HG03354 (cell line): ENCODE measurements around the gene RPA1.
"Not testable (repeated sequence)": the region's sequence is repeated elsewhere in the genome, so short reads cannot be mapped to it uniquely, and the experiment has no call there.

Experiments used
- ATAC-seq: cut with Tn5 transposase; IDR thresholded peaks from one replicate; pipeline ENCODE4 v1.9.1; 2021; ENCODE audit warnings: mild to moderate bottlenecking; ENCODE audit not compliant: unreplicated experiment, poor library complexity, severe bottlenecking

Gene RPA1

GRCh38 chr17:1872976-1873375 lies 43.2 kb downstream of the RPA1 start:
- ATAC-seq, result no peak

GRCh38 chr17:1873418-1873817 lies 43.6 kb downstream of the RPA1 start:
- ATAC-seq, result no peak

- ATAC-seq, result no peak
Observed at GRCh38 chr17:1875597-1875996, 45.8 kb downstream of the RPA1 start.

- ATAC-seq, result no peak
Observed at GRCh38 chr17:1878419-1879121, 48.8 kb downstream of the RPA1 start.

- ATAC-seq, result no peak
Observed at GRCh38 chr17:1880851-1881630, 51.2 kb downstream of the RPA1 start.

- ATAC-seq, result no peak
Observed at GRCh38 chr17:1882836-1883235, 53.0 kb downstream of the RPA1 start.

GRCh38 chr17:1883536-1883935 lies 53.7 kb downstream of the RPA1 start:
- no peak for ATAC-seq

- no peak for ATAC-seq
Observed at GRCh38 chr17:1888741-1889140, 58.9 kb downstream of the RPA1 start.

- ATAC-seq, result no peak
Observed at GRCh38 chr17:1890758-1891450, 61.1 kb downstream of the RPA1 start.

- ATAC-seq, result no peak
Observed at GRCh38 chr17:1894753-1895339, 65.0 kb downstream of the RPA1 start.

GRCh38 chr17:1895479-1895878 lies 65.7 kb downstream of the RPA1 start:
- ATAC-seq, result not testable (repeated sequence)

GRCh38 chr17:1896243-1897104 lies 66.7 kb downstream of the RPA1 start:
- ATAC-seq, result no peak

GRCh38 chr17:1897105-1897656 lies 67.4 kb downstream of the RPA1 start:
- ATAC-seq, result no peak

GRCh38 chr17:1898332-1898731 lies 68.5 kb downstream of the RPA1 start:
- ATAC-seq, result no peak

- no peak for ATAC-seq
Observed at GRCh38 chr17:1898872-1899271, 69.1 kb downstream of the RPA1 start.

GRCh38 chr17:1899403-1900000 lies 69.7 kb downstream of the RPA1 start:
- ATAC-seq, result no peak

GRCh38 chr17:1904273-1905182 lies 74.7 kb downstream of the RPA1 start:
- no peak for ATAC-seq
